HG03565 (cell line): ENCODE measurements around the gene DAZL.

Experiments used
- ATAC-seq: cut with Tn5 transposase; IDR thresholded peaks from one replicate; pipeline ENCODE4 v1.9.1; 2021; ENCODE audit warnings: mild to moderate bottlenecking, moderate library complexity; ENCODE audit not compliant: unreplicated experiment

The DAZL gene

GRCh38 chr3:16546186-16547010 is 58.8 kb downstream of the DAZL start:
- ATAC-seq = no peak

GRCh38 chr3:16545413-16546185 is 59.6 kb downstream of the DAZL start:
- no peak for ATAC-seq

- ATAC-seq = no peak
Measured at GRCh38 chr3:16543242-16543864, 61.9 kb downstream of the DAZL start.

- no peak for ATAC-seq
Measured at GRCh38 chr3:16538507-16538906, 66.7 kb downstream of the DAZL start.

GRCh38 chr3:16536996-16537395 is 68.2 kb downstream of the DAZL start:
- ATAC-seq = no peak
